ENCODE measurements around the gene ACP3. TPM values are rescaled to one million over a fixed set of nuclear protein-coding genes. Genes with fewer than 3 reads are reported as not detected.
A peak's percentile ranks its signal among the peaks of the same experiment; 100 is the strongest.

ACP3 gene
- total and polyA plus RNA-seq, 2 of the 13 experiments (the other 11 are each of a cell fraction or from before 2014, with no cell fraction given): not detected

DNA sequence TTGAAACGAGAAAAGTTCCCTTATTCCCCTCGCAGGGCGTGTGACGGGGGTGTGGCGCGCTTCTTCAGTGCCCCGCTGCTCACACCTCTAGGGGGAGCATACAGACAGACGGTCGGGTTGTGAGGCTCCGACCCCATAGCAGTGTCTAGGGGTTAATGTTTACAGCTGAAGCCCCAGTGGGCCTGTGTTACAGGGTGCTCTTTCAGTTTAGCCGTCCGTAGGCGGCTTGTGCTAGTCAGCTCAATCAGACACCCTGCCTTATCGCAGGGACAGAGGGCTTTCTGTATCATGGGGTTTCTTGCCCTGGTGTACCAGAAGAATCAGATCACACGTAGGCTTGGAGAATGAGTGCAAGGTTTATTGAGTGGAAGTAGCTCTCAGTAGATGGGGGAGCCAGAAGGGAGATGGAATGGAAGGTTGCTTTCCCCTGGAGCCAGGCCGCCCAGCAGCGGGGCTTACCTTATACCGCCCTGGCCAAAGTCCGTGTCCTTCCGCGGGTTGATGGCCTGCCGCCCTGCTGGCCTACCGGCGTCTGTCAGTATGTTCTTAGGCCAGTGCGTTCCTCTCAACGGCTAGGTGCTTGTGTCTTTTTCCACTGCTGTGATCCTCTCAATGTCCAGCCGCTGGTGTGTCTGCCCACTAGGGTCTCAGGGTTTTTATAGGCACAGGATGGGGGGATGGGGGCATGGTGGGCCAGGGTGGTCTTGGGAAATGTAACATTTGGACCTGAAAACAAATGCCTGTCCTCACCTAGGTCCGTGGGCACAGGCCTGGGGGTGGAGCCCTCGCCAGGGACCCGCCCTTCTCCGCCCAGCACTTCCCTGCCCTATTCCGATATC, 32.2 kb upstream of the ACP3 start (continued):
- TF ChIP-seq, protein P1, sequence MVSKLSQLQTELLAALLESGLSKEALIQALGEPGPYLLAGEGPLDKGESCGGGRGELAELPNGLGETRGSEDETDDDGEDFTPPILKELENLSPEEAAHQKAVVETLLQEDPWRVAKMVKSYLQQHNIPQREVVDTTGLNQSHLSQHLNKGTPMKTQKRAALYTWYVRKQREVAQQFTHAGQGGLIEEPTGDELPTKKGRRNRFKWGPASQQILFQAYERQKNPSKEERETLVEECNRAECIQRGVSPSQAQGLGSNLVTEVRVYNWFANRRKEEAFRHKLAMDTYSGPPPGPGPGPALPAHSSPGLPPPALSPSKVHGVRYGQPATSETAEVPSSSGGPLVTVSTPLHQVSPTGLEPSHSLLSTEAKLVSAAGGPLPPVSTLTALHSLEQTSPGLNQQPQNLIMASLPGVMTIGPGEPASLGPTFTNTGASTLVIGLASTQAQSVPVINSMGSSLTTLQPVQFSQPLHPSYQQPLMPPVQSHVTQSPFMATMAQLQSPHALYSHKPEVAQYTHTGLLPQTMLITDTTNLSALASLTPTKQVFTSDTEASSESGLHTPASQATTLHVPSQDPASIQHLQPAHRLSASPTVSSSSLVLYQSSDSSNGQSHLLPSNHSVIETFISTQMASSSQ (IDR thresholded peaks at IDR 0.05; ENCODE audit: low read depth): no peak
- TF ChIP-seq, protein P1 (CRISPR knock-in tag; IDR thresholded peaks at IDR 0.05; ENCODE audit: borderline replicate concordance): no peak
- no peak for TF ChIP-seq DPF2 (CRISPR knock-in tag; IDR thresholded peaks at IDR 0.05; ENCODE audit: borderline replicate concordance, low read depth)
- TF ChIP-seq ZNF44 (CRISPR knock-in tag; IDR thresholded peaks at IDR 0.05): no peak
- TF ChIP-seq, protein P2, sequence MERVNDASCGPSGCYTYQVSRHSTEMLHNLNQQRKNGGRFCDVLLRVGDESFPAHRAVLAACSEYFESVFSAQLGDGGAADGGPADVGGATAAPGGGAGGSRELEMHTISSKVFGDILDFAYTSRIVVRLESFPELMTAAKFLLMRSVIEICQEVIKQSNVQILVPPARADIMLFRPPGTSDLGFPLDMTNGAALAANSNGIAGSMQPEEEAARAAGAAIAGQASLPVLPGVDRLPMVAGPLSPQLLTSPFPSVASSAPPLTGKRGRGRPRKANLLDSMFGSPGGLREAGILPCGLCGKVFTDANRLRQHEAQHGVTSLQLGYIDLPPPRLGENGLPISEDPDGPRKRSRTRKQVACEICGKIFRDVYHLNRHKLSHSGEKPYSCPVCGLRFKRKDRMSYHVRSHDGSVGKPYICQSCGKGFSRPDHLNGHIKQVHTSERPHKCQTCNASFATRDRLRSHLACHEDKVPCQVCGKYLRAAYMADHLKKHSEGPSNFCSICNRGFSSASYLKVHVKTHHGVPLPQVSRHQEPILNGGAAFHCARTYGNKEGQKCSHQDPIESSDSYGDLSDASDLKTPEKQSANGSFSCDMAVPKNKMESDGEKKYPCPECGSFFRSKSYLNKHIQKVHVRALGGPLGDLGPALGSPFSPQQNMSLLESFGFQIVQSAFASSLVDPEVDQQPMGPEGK (CRISPR knock-in tag; IDR thresholded peaks at IDR 0.05): no peak
- no peak for TF ChIP-seq LCORL (IDR thresholded peaks at IDR 0.05)
- TF ChIP-seq LCORL (CRISPR knock-in tag; IDR thresholded peaks at IDR 0.05): no peak
- peak; percentile 50; the same call in 1 of the 2 replicates for TF ChIP-seq ZFX (CRISPR knock-in tag; IDR thresholded peaks at IDR 0.05; ENCODE audit: low read depth)

Data from HepG2 (cell line).